Measurements from ENCODE around the gene PSME4. TPM values are rescaled to one million over a fixed set of nuclear protein-coding genes. Genes with fewer than 3 reads are reported as not detected.
"Not testable (repeated sequence)": the region's sequence is repeated elsewhere in the genome, so short reads cannot be mapped to it uniquely, and the experiment has no call there.

Gene PSME4
- total RNA-seq, 2 donors from 2014 or later = 42.4 to 56.3 TPM

- TF ChIP-seq, protein P1, sequence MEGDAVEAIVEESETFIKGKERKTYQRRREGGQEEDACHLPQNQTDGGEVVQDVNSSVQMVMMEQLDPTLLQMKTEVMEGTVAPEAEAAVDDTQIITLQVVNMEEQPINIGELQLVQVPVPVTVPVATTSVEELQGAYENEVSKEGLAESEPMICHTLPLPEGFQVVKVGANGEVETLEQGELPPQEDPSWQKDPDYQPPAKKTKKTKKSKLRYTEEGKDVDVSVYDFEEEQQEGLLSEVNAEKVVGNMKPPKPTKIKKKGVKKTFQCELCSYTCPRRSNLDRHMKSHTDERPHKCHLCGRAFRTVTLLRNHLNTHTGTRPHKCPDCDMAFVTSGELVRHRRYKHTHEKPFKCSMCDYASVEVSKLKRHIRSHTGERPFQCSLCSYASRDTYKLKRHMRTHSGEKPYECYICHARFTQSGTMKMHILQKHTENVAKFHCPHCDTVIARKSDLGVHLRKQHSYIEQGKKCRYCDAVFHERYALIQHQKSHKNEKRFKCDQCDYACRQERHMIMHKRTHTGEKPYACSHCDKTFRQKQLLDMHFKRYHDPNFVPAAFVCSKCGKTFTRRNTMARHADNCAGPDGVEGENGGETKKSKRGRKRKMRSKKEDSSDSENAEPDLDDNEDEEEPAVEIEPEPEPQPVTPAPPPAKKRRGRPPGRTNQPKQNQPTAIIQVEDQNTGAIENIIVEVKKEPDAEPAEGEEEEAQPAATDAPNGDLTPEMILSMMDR (IDR thresholded peaks at IDR 0.05) = no peak
- Histone ChIP-seq H3K9ac (ENCODE audit: low read depth in 2 of 2, low read length in 2 of 2) (peak overlapping the region; percentile 90 to 96), H3K27me3 (no peaks in the 10 kb centered on the region), H3K9me3 (no peaks in the 10 kb centered on the region), H3K4me1 (peaks cover 6% of the 10 kb centered on the region), H3K4me3 (peak overlapping the region; percentile 70), H3K36me3 (no peaks in the 10 kb centered on the region), H3K27ac (peak overlapping the region; percentile 90)
- intact Hi-C loops (cut with DNase I) = loop anchor here (10.0 kb wide), 1 partner anchor 145 kb away; the partner anchor contains the start of gene ACYP2
- peak; percentile 60 for DNase-seq
These were observed 647 bp downstream of the PSME4 start for GRCh38 chr2:53969968-53970723.

GRCh38 chr2:53969285-53969967 is 1.4 kb downstream of the PSME4 start:
- TF ChIP-seq, protein P1 (IDR thresholded peaks at IDR 0.05) = no peak
- no peaks in the 10 kb centered on the region for H3K27me3 ChIP-seq
- peak; percentile 29 for DNase-seq
- peak overlapping the region; percentile 90 to 96 for H3K9ac ChIP-seq (ENCODE audit: low read depth in 2 of 2, low read length in 2 of 2)
- peaks cover 6% of the 10 kb centered on the region for H3K4me1 ChIP-seq
- peak overlapping the region; percentile 90 for H3K27ac ChIP-seq
- no peaks in the 10 kb centered on the region for H3K9me3 ChIP-seq
- H3K4me3 ChIP-seq = peak overlapping the region; percentile 70
- no peaks in the 10 kb centered on the region for H3K36me3 ChIP-seq
- intact Hi-C loops (cut with DNase I) = loop anchor here (10.0 kb wide), 1 partner anchor 145 kb away; the partner anchor contains the start of gene ACYP2

GRCh38 chr2:53964987-53965687 is 5.7 kb downstream of the PSME4 start:
- H3K9me3 ChIP-seq = no peaks in the 10 kb centered on the region
- intact Hi-C loops (cut with DNase I) = loop anchor here (10.0 kb wide), 1 partner anchor 150 kb away; the partner anchor contains the start of gene ACYP2

GRCh38 chr2:53964257-53964952 is 6.4 kb downstream of the PSME4 start:
- Histone ChIP-seq H3K9me3 (no peaks in the 10 kb centered on the region), H3K36me3 (no peaks in the 10 kb centered on the region), H3K27ac (no peak overlapping the region), H3K4me3 (no peak overlapping the region), H3K27me3 (no peaks in the 10 kb centered on the region), H3K9ac (ENCODE audit: low read depth in 2 of 2, low read length in 2 of 2) (no peak overlapping the region), H3K4me1 (peaks cover 6% of the 10 kb centered on the region)
- no peak for DNase-seq
- TF ChIP-seq, protein P1 (IDR thresholded peaks at IDR 0.05) = no peak
- intact Hi-C loops (cut with DNase I) = loop anchor here (10.0 kb wide), 1 partner anchor 150 kb away; the partner anchor contains the start of gene ACYP2

More at GRCh38 chr2:53964987-53965687, 5.7 kb downstream of the PSME4 start:
- DNase-seq = no peak
- H3K36me3 ChIP-seq = no peaks in the 10 kb centered on the region
- H3K27me3 ChIP-seq = no peaks in the 10 kb centered on the region
- H3K4me1 ChIP-seq = peaks cover 6% of the 10 kb centered on the region
- TF ChIP-seq, protein P1 (IDR thresholded peaks at IDR 0.05) = no peak
- H3K9ac ChIP-seq (ENCODE audit: low read depth in 2 of 2, low read length in 2 of 2) = no peak overlapping the region
- no peak overlapping the region for H3K4me3 ChIP-seq
- H3K27ac ChIP-seq = no peak overlapping the region

- not testable (repeated sequence) for H3K4me3 ChIP-seq, H3K27me3 ChIP-seq
These were observed 9.1 kb downstream of the PSME4 start for GRCh38 chr2:53961478-53962216.

More at GRCh38 chr2:53961478-53962216, 9.1 kb downstream of the PSME4 start:
- not testable (repeated sequence) for H3K9me3 ChIP-seq; H3K4me1 ChIP-seq; DNase-seq; H3K9ac ChIP-seq (ENCODE audit: low read depth in 2 of 2, low read length in 2 of 2); H3K27ac ChIP-seq; H3K36me3 ChIP-seq
- intact Hi-C loops (cut with DNase I) = loop anchor here (10.0 kb wide), 1 partner anchor 153 kb away; the partner anchor contains the start of gene ACYP2

Data from colonic mucosa (tissue), 4 donors.